HG03064 (cell line): Measurements from ENCODE around the gene TMEM240.
A peak's percentile ranks its signal among the peaks of the same experiment; 100 is the strongest.
"Not testable (repeated sequence)": the region's sequence is repeated elsewhere in the genome, so short reads cannot be mapped to it uniquely, and the experiment has no call there.

Source experiments
- ATAC-seq: cut with Tn5 transposase; IDR thresholded peaks from one replicate; pipeline ENCODE4 v1.9.1; 2021; ENCODE audit warnings: low read depth; ENCODE audit not compliant: unreplicated experiment

The TMEM240 gene

GRCh38 chr1:1527092-1527816 is 13.2 kb downstream of the TMEM240 start:
- no peak for ATAC-seq

- not testable (repeated sequence) for ATAC-seq
Measured at GRCh38 chr1:1526476-1526875, 13.9 kb downstream of the TMEM240 start.

- not testable (repeated sequence) for ATAC-seq
Measured at GRCh38 chr1:1524750-1525383, 15.6 kb downstream of the TMEM240 start.

- not testable (repeated sequence) for ATAC-seq
Measured at GRCh38 chr1:1523651-1524050, 16.8 kb downstream of the TMEM240 start.

GRCh38 chr1:1523226-1523625 is 17.2 kb downstream of the TMEM240 start:
- not testable (repeated sequence) for ATAC-seq

- not testable (repeated sequence) for ATAC-seq
Measured at GRCh38 chr1:1522536-1522935, 17.9 kb downstream of the TMEM240 start.

- ATAC-seq: no peak
Measured at GRCh38 chr1:1521331-1521730, 19.1 kb downstream of the TMEM240 start.

- ATAC-seq: not testable (repeated sequence)
Measured at GRCh38 chr1:1519805-1520505, 20.5 kb downstream of the TMEM240 start.

GRCh38 chr1:1518621-1519007 is 21.8 kb downstream of the TMEM240 start:
- ATAC-seq: not testable (repeated sequence)

- no peak for ATAC-seq
Measured at GRCh38 chr1:1517973-1518620, 22.3 kb downstream of the TMEM240 start.

GRCh38 chr1:1516923-1517322 is 23.5 kb downstream of the TMEM240 start:
- not testable (repeated sequence) for ATAC-seq

GRCh38 chr1:1514376-1514775 is 26.0 kb downstream of the TMEM240 start:
- ATAC-seq: not testable (repeated sequence)

- ATAC-seq: not testable (repeated sequence)
Measured at GRCh38 chr1:1513675-1514074, 26.7 kb downstream of the TMEM240 start.

GRCh38 chr1:1512425-1512824 is 28.0 kb downstream of the TMEM240 start:
- peak; percentile 4 for ATAC-seq

GRCh38 chr1:1511533-1512285 is 28.7 kb downstream of the TMEM240 start, which contains the start of gene ATAD3A:
Gene ATAD3A, plus strand, starts transcription at chr1:1512162. Its CDS starts 107 bp downstream, at chr1:1512269.
- peak; percentile 72 for ATAC-seq

- ATAC-seq: no peak
Measured at GRCh38 chr1:1510912-1511532, 29.4 kb downstream of the TMEM240 start.

- not testable (repeated sequence) for ATAC-seq
Measured at GRCh38 chr1:1509465-1509850, 31.0 kb downstream of the TMEM240 start.

- not testable (repeated sequence) for ATAC-seq
Measured at GRCh38 chr1:1508775-1509464, 31.5 kb downstream of the TMEM240 start.

- no peak for ATAC-seq
Measured at GRCh38 chr1:1507305-1507704, 33.1 kb downstream of the TMEM240 start.
